ENCODE data around the gene EHBP1. TPM values are rescaled to one million over a fixed set of nuclear protein-coding genes. Genes with fewer than 3 reads are reported as not detected.
"Not testable (repeated sequence)": the region's sequence is repeated elsewhere in the genome, so short reads cannot be mapped to it uniquely, and the experiment has no call there.

The EHBP1 gene
- total RNA-seq, 1 experiment from 2014 or later: 25.2 TPM

GRCh38 chr2:63015389-63015788 lies 309.9 kb downstream of the EHBP1 start:
- no peak for DNase-seq (ENCODE audit: low spot score)

GRCh38 chr2:63018439-63018838 lies 312.9 kb downstream of the EHBP1 start:
- no peak for DNase-seq (ENCODE audit: low spot score)

GRCh38 chr2:63019686-63020085 lies 314.2 kb downstream of the EHBP1 start:
- not testable (repeated sequence) for DNase-seq (ENCODE audit: low spot score)

GRCh38 chr2:63023444-63023843 lies 317.9 kb downstream of the EHBP1 start:
- DNase-seq (ENCODE audit: low spot score): peak; percentile 79

- no peak for DNase-seq (ENCODE audit: low spot score)
Observed at GRCh38 chr2:63027220-63027619, 321.7 kb downstream of the EHBP1 start.

GRCh38 chr2:63029058-63029457 lies 323.5 kb downstream of the EHBP1 start:
- no peak for DNase-seq (ENCODE audit: low spot score)

- no peak for DNase-seq (ENCODE audit: low spot score)
Observed at GRCh38 chr2:63034526-63034925, 329.0 kb downstream of the EHBP1 start.

- DNase-seq (ENCODE audit: low spot score): no peak
Observed at GRCh38 chr2:63035169-63035568, 329.7 kb downstream of the EHBP1 start.

GRCh38 chr2:63035660-63036059 lies 330.1 kb downstream of the EHBP1 start:
- no peak for DNase-seq (ENCODE audit: low spot score)

GRCh38 chr2:63038034-63038433 lies 332.5 kb downstream of the EHBP1 start:
- no peak for DNase-seq (ENCODE audit: low spot score)

- DNase-seq (ENCODE audit: low spot score): no peak
Observed at GRCh38 chr2:63040586-63040985, 335.1 kb downstream of the EHBP1 start.

- DNase-seq (ENCODE audit: low spot score): no peak
Observed at GRCh38 chr2:63041592-63041991, 336.1 kb downstream of the EHBP1 start.

GRCh38 chr2:63044362-63045327 lies 339.1 kb downstream of the EHBP1 start:
- no peak for DNase-seq (ENCODE audit: low spot score)

GRCh38 chr2:63046552-63046951 lies 341.0 kb downstream of the EHBP1 start:
- DNase-seq (ENCODE audit: low spot score): no peak

GRCh38 chr2:63046961-63047320 lies 341.4 kb downstream of the EHBP1 start:
- no peak for DNase-seq (ENCODE audit: low spot score)

- no peak for DNase-seq (ENCODE audit: low spot score)
Observed at GRCh38 chr2:63047321-63048279, 342.1 kb downstream of the EHBP1 start.

GRCh38 chr2:63048367-63049171 lies 343.1 kb downstream of the EHBP1 start:
- DNase-seq (ENCODE audit: low spot score): no peak

GRCh38 chr2:63049211-63049969 lies 343.9 kb downstream of the EHBP1 start:
- DNase-seq (ENCODE audit: low spot score): peak; percentile 26

GRCh38 chr2:63049970-63050333 lies 344.4 kb downstream of the EHBP1 start:
- DNase-seq (ENCODE audit: low spot score): no peak

GRCh38 chr2:63050334-63051041 lies 345.0 kb downstream of the EHBP1 start, which contains the start of gene OTX1:
OTX1 (plus strand) TSS chr2:63050830; CDS start chr2:63052991, 2,161 bp downstream.
- peak; percentile 87 for DNase-seq (ENCODE audit: low spot score)
